Measurements from ENCODE around the gene ZNF678.

GRCh38 chr1:227559499-227559898, 3.9 kb upstream of the ZNF678 start:
- TF ChIP-seq CTCF (conservative IDR thresholded peaks at IDR 0.05 in 1 of 2, IDR thresholded peaks at IDR 0.05 in 1 of 2; ENCODE audit: low read depth in 1 of 2, low read length in 2 of 2): no peak
- TF ChIP-seq EZH2 (IDR thresholded peaks at IDR 0.05; ENCODE audit: low read length, missing control alignments): peak; percentile 39
